GM23338 (cell line): ENCODE data around the gene CS. TPM values are rescaled to one million over a fixed set of nuclear protein-coding genes. Genes with fewer than 3 reads are reported as not detected.

Experiments
- ATAC-seq: fragments of 200-7000 bp; cut with Tn5 transposase; 3 replicates; pipeline ENCODE4 v1.9.1; 2020
- DNase-seq: peaks from one replicate; pipeline ENCODE4 v3.0.0-alpha.2; 2015; ENCODE audit warnings: low spot score
- H2AFZ ChIP-seq: fragments of 200-600 bp; sonication (generic); 2 replicates; pipeline ENCODE4 v1.8.0; 2016; ENCODE audit warnings: antibody characterized with exemption, mild to moderate bottlenecking, moderate library complexity
- H3F3A ChIP-seq: fragments of 200-600 bp; sonication (generic); replicated peaks from 2 replicates; pipeline ENCODE4 v1.8.0; 2017; ENCODE audit warnings: antibody characterized with exemption, mixed run types, low read depth
- H3K27ac ChIP-seq: fragments of 200-600 bp; sonication (generic); 2 replicates; pipeline ENCODE4 v1.6.1; 2016; ENCODE audit warnings: low read depth
- H3K27me3 ChIP-seq: fragments of 200-600 bp; sonication (generic); 2 replicates; pipeline ENCODE4 v1.8.0; 2016; ENCODE audit warnings: mild to moderate bottlenecking, mixed run types, moderate library complexity; ENCODE audit not compliant: insufficient read depth
- H3K36me3 ChIP-seq: fragments of 200-600 bp; sonication (generic); 2 replicates; pipeline ENCODE4 v1.8.0; 2016; ENCODE audit warnings: mild to moderate bottlenecking; ENCODE audit not compliant: insufficient read depth
- H3K4me1 ChIP-seq: fragments of 200-600 bp; sonication (generic); 2 replicates; pipeline ENCODE4 v1.8.0; 2016; ENCODE audit warnings: mild to moderate bottlenecking, moderate library complexity; ENCODE audit not compliant: insufficient read depth
- H3K4me2 ChIP-seq: fragments of 200-600 bp; sonication (generic); 2 replicates; pipeline ENCODE4 v1.7.1; 2017; ENCODE audit warnings: mixed run types
- H3K4me3 ChIP-seq: fragments of 200-600 bp; sonication (generic); 2 replicates; pipeline ENCODE4 v1.6.1; 2016; ENCODE audit warnings: mixed run types
- H3K79me2 ChIP-seq: fragments of 200-600 bp; sonication (generic); replicated peaks from 2 replicates; pipeline ENCODE4 v1.8.0; 2017; ENCODE audit warnings: mild to moderate bottlenecking; ENCODE audit not compliant: insufficient read depth
- H3K9me2 ChIP-seq: fragments of 200-600 bp; sonication (generic); 2 replicates; pipeline ENCODE4 v1.8.0; 2017; ENCODE audit not compliant: insufficient read depth
- H4K20me1 ChIP-seq: fragments of 200-600 bp; sonication (generic); replicated peaks from 2 replicates; pipeline ENCODE4 v1.8.0; 2017; ENCODE audit warnings: mild to moderate bottlenecking; ENCODE audit not compliant: insufficient read depth
- H3K27ac Mint-ChIP-seq: 2 replicates; pipeline ENCODE4 v1.8.0; 2020; ENCODE audit warnings: inconsistent platforms, mild to moderate bottlenecking, moderate library complexity, mixed read lengths
- H3K27me3 Mint-ChIP-seq: 3 replicates; pipeline ENCODE4 v1.8.0; 2022; ENCODE audit warnings: low read depth, mild to moderate bottlenecking, moderate library complexity, mixed read lengths, inconsistent platforms; ENCODE audit not compliant: insufficient read depth, poor library complexity
- H3K36me3 Mint-ChIP-seq: 3 replicates; pipeline ENCODE4 v1.8.0; 2021; ENCODE audit warnings: low read depth, mild to moderate bottlenecking, inconsistent platforms, moderate library complexity, mixed read lengths
- H3K4me1 Mint-ChIP-seq: 3 replicates; pipeline ENCODE4 v1.8.0; 2020; ENCODE audit warnings: mild to moderate bottlenecking, inconsistent platforms, mixed read lengths
- H3K4me3 Mint-ChIP-seq: 3 replicates; pipeline ENCODE4 v1.8.0; 2021; ENCODE audit warnings: moderate library complexity, mild to moderate bottlenecking, inconsistent platforms, mixed read lengths
- H3K9me3 Mint-ChIP-seq: 3 replicates; pipeline ENCODE4 v1.8.0; 2020; ENCODE audit warnings: moderate library complexity, mild to moderate bottlenecking, inconsistent platforms, mixed read lengths
- CREB1 ChIP-seq: fragments of 250-450 bp; sonication (Bioruptor Pico); IDR thresholded peaks from 2 replicates; pipeline ENCODE4 v1.5.0; 2020; ENCODE audit warnings: low read depth, mild to moderate bottlenecking, moderate library complexity
- EZH2 ChIP-seq: fragments of 200-600 bp; sonication (generic); IDR thresholded peaks from one replicate; pipeline ENCODE4 v1.8.0; 2017; ENCODE audit warnings: antibody characterized with exemption, mild to moderate bottlenecking, low read depth; ENCODE audit not compliant: unreplicated experiment
- EZH2phosphoT487 ChIP-seq: fragments of 200-600 bp; sonication (generic); IDR thresholded peaks from one replicate; pipeline ENCODE4 v1.8.1; 2018; ENCODE audit warnings: antibody characterized with exemption; ENCODE audit not compliant: unreplicated experiment
- POLR2AphosphoS5 ChIP-seq: IDR thresholded peaks from 2 replicates; pipeline ENCODE4 v1.6.1; 2016; ENCODE audit warnings: antibody characterized with exemption, low read depth
- STAT1 ChIP-seq: IDR thresholded peaks from one replicate; pipeline ENCODE4 v1.6.1; 2016; ENCODE audit warnings: antibody characterized with exemption; ENCODE audit not compliant: unreplicated experiment
- ZNF331 ChIP-seq: fragments of 250-450 bp; sonication (Bioruptor Pico); IDR thresholded peaks from 2 replicates; pipeline ENCODE4 v1.5.0; 2020; ENCODE audit warnings: low read depth, mild to moderate bottlenecking, moderate library complexity
- polyA plus RNA-seq: library from polyadenylated mRNA; unstranded; fragments of >200 nt; fragmentation: Nextera tagmentation; extraction: Ambion mirVana; gene quantifications from 2 replicates; pipeline ENCODE4 v1.2.1, GENCODE V29; 2016
- total RNA-seq: library from RNA; depleted of rRNA; stranded (reverse); fragments of >200 nt; shearing (Covaris generic); gene quantifications from 2 replicates; pipeline ENCODE4 v1.2.3, GENCODE V29; 2014
- TF ChIP-seq, protein P1 (sequence below): IDR thresholded peaks from one replicate; pipeline ENCODE4 v1.6.1; 2018; ENCODE audit warnings: antibody characterized with exemption; ENCODE audit not compliant: unreplicated experiment
- TF ChIP-seq, protein P2 (sequence below), 2 experiments: fragments of 200-600 bp in 1 of 2; sonication (generic) in 1 of 2; conservative IDR thresholded peaks; 2 replicates each; pipeline versions ENCODE4 v1.5.1 to v1.6.1; 2016 to 2017; ENCODE audit warnings: antibody characterized with exemption in 2 of 2, low read depth in 2 of 2, mild to moderate bottlenecking in 2 of 2, moderate library complexity in 1 of 2
- TF ChIP-seq, protein P3 (sequence below): IDR thresholded peaks from 2 replicates; pipeline ENCODE4 v1.6.1; 2016; ENCODE audit warnings: antibody characterized with exemption

Gene CS
- total and polyA plus RNA-seq, 2 experiments from 2014 or later: 63.3 to 166 TPM

DNA sequence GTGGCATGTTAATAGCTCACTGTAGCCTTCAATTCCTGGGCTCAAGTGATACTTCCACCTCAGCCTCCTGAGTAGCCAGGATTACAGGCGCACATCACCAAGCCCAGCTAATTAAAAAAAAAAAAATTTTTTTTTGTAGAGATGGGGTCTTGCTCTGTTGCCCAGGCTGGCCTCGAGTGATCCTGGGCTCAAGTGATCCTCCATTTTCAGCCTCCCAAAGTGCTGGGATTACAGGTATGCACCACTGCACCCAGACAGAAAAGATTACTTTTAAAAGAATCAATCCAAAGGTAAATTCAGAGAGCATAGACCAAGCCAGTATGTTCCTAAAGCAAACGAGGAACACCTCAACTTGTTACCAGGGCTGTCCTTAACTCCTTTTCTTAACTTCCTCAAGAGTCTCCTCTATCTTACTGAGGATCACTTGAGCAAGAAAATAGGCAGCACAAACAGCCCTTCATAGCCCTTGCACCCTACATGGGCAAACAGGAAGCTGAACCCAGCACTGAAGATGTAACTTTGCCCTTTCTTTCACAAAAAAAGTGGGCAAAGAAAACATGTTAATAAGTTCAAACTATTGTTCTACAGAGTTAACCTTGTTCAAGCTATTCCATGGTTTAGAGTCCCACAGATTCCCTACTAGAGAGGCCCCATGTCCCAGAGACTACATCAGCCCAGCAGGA, 11.3 kb downstream of the CS start:
- Histone ChIP-seq H3K9me2 (no peaks in the 10 kb centered on the region), H3K4me2 (no peak overlapping the region), H3K4me1 (peaks cover 13% of the 10 kb centered on the region), H3K79me2 (peaks cover 55% of the 10 kb centered on the region), H3K27ac (no peak overlapping the region; the same call in 1 of the 2 replicates), H4K20me1 (no peaks in the 10 kb centered on the region; the same call in 1 of the 2 replicates), H2AFZ (no peak overlapping the region), H3K4me3 (no peak overlapping the region), H3F3A (peaks cover 23% of the 10 kb centered on the region; the same call in 1 of the 2 replicates), H3K36me3 (peaks cover 14% of the 10 kb centered on the region), H3K27me3 (no peaks in the 10 kb centered on the region)
- TF ChIP-seq ZNF331 (CRISPR knock-in tag) (no peak), CREB1 (CRISPR knock-in tag) (no peak)
- TF ChIP-seq, protein P1, sequence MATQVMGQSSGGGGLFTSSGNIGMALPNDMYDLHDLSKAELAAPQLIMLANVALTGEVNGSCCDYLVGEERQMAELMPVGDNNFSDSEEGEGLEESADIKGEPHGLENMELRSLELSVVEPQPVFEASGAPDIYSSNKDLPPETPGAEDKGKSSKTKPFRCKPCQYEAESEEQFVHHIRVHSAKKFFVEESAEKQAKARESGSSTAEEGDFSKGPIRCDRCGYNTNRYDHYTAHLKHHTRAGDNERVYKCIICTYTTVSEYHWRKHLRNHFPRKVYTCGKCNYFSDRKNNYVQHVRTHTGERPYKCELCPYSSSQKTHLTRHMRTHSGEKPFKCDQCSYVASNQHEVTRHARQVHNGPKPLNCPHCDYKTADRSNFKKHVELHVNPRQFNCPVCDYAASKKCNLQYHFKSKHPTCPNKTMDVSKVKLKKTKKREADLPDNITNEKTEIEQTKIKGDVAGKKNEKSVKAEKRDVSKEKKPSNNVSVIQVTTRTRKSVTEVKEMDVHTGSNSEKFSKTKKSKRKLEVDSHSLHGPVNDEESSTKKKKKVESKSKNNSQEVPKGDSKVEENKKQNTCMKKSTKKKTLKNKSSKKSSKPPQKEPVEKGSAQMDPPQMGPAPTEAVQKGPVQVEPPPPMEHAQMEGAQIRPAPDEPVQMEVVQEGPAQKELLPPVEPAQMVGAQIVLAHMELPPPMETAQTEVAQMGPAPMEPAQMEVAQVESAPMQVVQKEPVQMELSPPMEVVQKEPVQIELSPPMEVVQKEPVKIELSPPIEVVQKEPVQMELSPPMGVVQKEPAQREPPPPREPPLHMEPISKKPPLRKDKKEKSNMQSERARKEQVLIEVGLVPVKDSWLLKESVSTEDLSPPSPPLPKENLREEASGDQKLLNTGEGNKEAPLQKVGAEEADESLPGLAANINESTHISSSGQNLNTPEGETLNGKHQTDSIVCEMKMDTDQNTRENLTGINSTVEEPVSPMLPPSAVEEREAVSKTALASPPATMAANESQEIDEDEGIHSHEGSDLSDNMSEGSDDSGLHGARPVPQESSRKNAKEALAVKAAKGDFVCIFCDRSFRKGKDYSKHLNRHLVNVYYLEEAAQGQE: no peak
- H3K36me3 Mint-ChIP-seq: peaks cover 36% of the 10 kb centered on the region
- no peaks in the 10 kb centered on the region for H3K9me3 Mint-ChIP-seq
- DNase-seq (no peak), ATAC-seq (no peak)
- peaks cover 9% of the 10 kb centered on the region for H3K4me1 Mint-ChIP-seq
- no peak overlapping the region for H3K27ac Mint-ChIP-seq
- H3K27me3 Mint-ChIP-seq: peaks cover 5% of the 10 kb centered on the region
- no peak overlapping the region for H3K4me3 Mint-ChIP-seq

DNA sequence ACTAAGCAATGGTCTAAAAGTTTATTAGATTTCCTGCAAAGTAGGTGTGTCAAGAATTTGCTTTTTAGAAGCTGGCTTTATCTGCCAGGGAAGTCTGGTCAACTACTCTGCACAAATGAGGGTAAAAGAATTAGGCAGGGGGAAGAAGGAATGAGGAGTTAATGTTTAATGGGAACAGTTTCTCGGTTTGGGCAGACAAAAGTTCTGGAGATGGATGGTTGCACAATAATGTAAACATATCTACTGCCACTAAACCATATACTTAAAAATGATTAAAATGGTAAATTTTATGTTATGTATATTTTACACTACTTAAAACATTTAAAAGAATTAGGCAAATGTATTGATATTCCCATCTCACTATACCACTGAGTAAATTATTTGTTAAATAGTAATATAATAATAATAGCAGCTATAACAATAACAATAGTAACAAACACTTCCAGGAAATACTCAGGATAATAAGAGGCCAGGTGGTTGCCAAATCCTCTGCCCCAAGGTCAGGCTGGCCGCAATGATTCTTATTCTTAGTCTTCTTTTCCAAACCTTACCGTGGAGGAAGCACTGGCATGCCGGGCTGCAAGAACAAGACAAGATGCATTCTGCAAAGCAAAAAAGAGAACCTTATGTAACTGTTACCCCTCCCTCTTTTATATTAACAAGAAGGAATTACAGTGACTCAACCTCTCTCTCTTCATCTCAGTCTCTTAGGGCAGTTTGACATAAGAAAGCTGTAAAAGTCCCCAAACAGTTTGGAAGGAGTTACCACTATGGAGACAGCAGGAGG, 13.9 kb downstream of the CS start:
- Histone ChIP-seq H4K20me1 (no peaks in the 10 kb centered on the region; the same call in 1 of the 2 replicates), H3K4me3 (no peak overlapping the region), H2AFZ (no peak overlapping the region), H3K27ac (peak overlapping the region; percentile 83; the same call in 1 of the 2 replicates), H3F3A (peaks cover 20% of the 10 kb centered on the region; the same call in 1 of the 2 replicates), H3K9me2 (no peaks in the 10 kb centered on the region), H3K36me3 (peaks cover 31% of the 10 kb centered on the region), H3K4me1 (peaks cover 13% of the 10 kb centered on the region), H3K4me2 (peak overlapping the region; percentile 56; the same call in 1 of the 2 replicates), H3K27me3 (no peaks in the 10 kb centered on the region), H3K79me2 (peaks cover 29% of the 10 kb centered on the region)
- Mint-ChIP-seq H3K9me3 (no peaks in the 10 kb centered on the region), H3K4me3 (no peak overlapping the region), H3K4me1 (peaks cover 9% of the 10 kb centered on the region), H3K27me3 (peaks cover 7% of the 10 kb centered on the region), H3K36me3 (peaks cover 58% of the 10 kb centered on the region), H3K27ac (no peak overlapping the region; the same call in 1 of the 2 replicates)
- no peak for ATAC-seq
- DNase-seq: peak; percentile 8
- TF ChIP-seq POLR2AphosphoS5 (no peak), EZH2 (no peak), ZNF331 (CRISPR knock-in tag) (no peak), STAT1 (no peak), EZH2phosphoT487 (no peak)
- TF ChIP-seq, protein P2, sequence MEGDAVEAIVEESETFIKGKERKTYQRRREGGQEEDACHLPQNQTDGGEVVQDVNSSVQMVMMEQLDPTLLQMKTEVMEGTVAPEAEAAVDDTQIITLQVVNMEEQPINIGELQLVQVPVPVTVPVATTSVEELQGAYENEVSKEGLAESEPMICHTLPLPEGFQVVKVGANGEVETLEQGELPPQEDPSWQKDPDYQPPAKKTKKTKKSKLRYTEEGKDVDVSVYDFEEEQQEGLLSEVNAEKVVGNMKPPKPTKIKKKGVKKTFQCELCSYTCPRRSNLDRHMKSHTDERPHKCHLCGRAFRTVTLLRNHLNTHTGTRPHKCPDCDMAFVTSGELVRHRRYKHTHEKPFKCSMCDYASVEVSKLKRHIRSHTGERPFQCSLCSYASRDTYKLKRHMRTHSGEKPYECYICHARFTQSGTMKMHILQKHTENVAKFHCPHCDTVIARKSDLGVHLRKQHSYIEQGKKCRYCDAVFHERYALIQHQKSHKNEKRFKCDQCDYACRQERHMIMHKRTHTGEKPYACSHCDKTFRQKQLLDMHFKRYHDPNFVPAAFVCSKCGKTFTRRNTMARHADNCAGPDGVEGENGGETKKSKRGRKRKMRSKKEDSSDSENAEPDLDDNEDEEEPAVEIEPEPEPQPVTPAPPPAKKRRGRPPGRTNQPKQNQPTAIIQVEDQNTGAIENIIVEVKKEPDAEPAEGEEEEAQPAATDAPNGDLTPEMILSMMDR (conservative IDR thresholded peaks at IDR 0.05; ENCODE audit: low read depth in 2 of 2): no peak
- TF ChIP-seq, protein P3, sequence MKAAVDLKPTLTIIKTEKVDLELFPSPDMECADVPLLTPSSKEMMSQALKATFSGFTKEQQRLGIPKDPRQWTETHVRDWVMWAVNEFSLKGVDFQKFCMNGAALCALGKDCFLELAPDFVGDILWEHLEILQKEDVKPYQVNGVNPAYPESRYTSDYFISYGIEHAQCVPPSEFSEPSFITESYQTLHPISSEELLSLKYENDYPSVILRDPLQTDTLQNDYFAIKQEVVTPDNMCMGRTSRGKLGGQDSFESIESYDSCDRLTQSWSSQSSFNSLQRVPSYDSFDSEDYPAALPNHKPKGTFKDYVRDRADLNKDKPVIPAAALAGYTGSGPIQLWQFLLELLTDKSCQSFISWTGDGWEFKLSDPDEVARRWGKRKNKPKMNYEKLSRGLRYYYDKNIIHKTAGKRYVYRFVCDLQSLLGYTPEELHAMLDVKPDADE: no peak
- TF ChIP-seq, protein P1: no peak
